HG02678 (cell line): Measurements from ENCODE around the gene GUK1.
"Not testable (repeated sequence)": the region's sequence is repeated elsewhere in the genome, so short reads cannot be mapped to it uniquely, and the experiment has no call there.

Source experiments
- ATAC-seq: cut with Tn5 transposase; IDR thresholded peaks from one replicate; pipeline ENCODE4 v1.9.1; 2021; ENCODE audit warnings: mild to moderate bottlenecking, moderate library complexity; ENCODE audit not compliant: unreplicated experiment

GUK1 gene

GRCh38 chr1:228161866-228162265, 21.8 kb downstream of the GUK1 start:
- ATAC-seq, result no peak

- no peak for ATAC-seq
Measured at GRCh38 chr1:228162286-228163006, 22.4 kb downstream of the GUK1 start.

- no peak for ATAC-seq
Measured at GRCh38 chr1:228163007-228163753, 23.1 kb downstream of the GUK1 start.

- ATAC-seq, result no peak
Measured at GRCh38 chr1:228163776-228164519, 23.9 kb downstream of the GUK1 start.

- no peak for ATAC-seq
Measured at GRCh38 chr1:228164561-228165371, 24.7 kb downstream of the GUK1 start.

DNA sequence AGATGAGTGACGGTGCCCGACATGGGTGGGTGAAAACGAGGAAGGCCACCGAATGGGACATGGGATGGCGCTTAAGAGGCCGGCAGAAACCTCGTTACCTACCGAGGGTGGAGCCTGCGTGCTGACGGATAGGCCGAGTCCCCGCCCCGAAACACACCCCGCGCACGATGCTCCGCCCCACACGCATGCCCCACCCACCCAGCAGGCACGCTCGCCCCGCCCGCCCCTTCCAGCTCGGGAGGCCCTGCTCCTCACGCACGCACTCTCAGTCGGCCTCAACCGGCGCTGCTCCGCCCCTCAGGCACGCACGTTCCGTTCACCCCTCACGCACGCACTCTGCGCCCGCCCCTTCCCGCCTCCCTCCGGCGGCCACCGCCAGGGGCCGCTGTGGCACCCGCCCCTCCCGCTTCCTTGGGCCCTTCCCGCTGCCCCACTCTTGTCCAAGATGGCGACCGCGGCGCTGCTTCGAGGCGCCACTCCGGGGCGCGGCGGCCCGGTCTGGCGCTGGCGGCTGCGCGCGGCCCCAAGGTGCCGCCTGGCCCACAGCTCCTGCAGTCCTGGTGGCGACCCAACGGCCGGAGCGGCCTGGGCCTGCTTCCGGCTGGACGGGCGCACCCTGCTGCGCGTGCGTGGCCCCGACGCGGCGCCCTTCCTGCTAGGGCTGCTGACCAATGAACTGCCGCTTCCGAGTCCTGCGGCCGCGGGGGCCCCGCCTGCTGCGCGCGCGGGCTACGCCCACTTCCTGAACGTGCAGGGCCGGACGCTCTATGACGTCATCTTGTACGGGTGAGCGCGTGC, 25.5 kb downstream of the GUK1 start, which contains the start of gene IBA57:
Gene IBA57 (plus strand): TSS at position 433 of the 798 bp plus-strand sequence. CDS start 13 bp downstream, at position 446.
- ATAC-seq, result peak; percentile 79

- ATAC-seq, result peak; percentile 13
Measured at GRCh38 chr1:228166170-228166936, 26.3 kb downstream of the GUK1 start.

DNA sequence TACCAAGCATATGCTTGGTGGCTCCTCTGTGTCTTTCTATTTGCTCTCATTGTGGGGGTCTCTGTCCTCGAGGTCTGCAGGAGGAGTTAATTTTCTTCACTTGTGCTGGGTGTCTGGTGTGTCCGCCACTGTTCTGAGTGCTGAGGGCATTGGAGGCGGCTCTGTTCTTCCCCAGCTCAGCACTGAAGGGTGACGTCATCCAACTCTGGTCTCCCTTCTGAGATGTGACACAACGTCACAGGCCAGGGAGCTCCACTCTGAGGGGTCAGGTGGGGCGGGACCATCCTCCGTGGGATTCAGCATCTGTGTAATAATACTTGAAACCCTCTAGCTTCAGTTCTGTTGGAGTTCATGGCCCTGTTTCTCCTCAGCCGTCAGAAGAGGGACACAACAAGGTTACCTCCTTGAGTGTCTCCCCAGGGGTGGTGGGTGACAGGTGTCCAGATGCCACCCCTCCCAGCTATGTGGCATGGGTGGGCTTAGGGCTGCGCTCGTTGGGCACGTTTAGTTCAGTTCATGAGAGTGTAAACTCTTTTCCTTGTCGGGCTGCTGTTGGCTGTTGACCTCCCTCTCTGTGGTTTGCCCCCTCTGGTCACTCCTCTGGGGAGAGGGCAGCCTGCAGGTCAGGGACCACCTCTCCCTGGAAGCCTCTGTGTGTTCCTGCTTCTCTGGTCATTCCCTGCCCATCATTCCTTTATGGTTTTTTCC, 28.6 kb downstream of the GUK1 start:
- no peak for ATAC-seq

- no peak for ATAC-seq
Measured at GRCh38 chr1:228169345-228169744, 29.3 kb downstream of the GUK1 start.

- no peak for ATAC-seq
Measured at GRCh38 chr1:228170666-228171065, 30.6 kb downstream of the GUK1 start.

DNA sequence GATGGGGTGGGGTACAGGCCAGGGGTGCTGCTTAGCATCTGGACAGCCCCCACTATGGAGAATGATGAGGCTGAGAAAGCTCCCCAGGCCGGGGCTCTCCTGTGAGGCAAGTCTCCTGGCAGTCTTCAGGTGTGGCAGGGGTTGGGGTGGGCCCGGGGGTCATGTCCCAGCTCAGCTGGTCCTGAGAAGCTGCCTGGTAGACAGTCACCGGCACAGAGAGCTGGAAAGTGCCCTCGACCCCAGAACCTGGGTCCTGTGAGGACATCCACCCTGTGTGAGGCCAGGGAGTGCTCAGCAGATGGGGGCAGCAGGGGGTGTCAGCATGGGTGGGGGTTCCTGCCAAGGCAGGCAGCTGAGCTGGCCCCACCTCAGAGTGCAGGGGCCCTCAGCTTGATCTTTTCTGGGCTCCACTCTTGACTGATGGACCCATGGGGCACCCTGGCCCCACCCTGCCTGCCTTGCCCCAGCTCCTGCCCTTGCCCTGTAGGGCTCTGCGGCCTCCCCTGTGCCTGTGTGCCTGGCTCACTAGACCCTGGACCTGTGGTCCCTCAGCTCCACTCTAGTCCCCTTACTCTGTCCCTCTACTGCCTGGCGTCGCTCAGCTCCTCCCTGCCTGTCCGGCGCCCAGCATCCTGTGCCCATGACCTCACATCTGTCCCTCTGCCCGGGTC, 31.3 kb downstream of the GUK1 start:
- ATAC-seq, result no peak

GRCh38 chr1:228172591-228173527, 32.8 kb downstream of the GUK1 start:
- ATAC-seq, result no peak

GRCh38 chr1:228173528-228174481, 33.7 kb downstream of the GUK1 start:
- not testable (repeated sequence) for ATAC-seq

DNA sequence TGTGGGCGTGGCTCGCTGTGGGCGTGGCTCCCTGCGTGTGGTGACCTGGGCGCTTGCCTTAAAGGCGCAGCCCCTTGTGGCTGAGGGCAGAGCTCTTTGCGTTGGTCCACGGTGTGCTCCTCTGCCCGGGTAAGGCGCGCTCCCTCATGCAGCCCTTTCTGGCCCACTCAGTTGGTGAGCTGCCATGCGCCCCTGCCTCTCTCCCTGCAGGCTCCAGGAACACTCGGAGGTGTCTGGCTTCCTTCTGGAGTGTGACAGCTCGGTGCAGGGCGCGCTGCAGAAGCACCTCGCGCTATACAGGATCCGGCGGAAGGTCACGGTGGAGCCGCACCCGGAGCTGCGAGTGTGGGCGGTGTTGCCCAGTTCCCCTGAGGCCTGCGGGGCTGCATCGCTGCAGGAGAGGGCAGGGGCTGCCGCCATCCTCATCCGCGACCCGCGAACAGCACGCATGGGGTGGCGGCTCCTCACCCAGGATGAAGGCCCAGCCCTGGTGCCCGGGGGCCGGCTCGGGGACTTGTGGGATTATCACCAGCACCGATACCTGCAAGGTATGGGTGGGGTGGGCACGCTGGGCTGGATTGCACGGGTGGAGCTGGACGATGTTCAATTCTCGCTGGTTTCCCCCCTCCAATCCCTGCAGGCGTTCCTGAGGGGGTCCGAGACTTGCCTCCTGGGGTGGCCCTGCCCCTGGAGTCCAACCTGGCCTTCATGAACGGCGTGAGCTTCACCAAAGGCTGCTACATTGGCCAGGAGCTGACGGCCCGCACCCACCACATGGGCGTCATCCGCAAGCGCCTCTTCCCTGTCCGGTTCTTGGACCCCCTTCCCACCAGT, 34.6 kb downstream of the GUK1 start:
- ATAC-seq, result no peak
